Astrocyte (in vitro differentiated cells and primary cell): ENCODE data around the gene SMARCD1.

Experiments used
- EZH2 ChIP-seq: IDR thresholded peaks from 2 replicates; pipeline ENCODE4 v1.6.1; 2012; ENCODE audit warnings: mild to moderate bottlenecking, low read length, inconsistent platforms; ENCODE audit not compliant: insufficient read depth
- TF ChIP-seq, protein P1 (sequence below): IDR thresholded peaks from 2 replicates; pipeline ENCODE4 v1.5.1; 2011; ENCODE audit warnings: low read depth, mild to moderate bottlenecking, inconsistent platforms, low read length, moderate library complexity; ENCODE audit not compliant: insufficient read depth

DNA sequence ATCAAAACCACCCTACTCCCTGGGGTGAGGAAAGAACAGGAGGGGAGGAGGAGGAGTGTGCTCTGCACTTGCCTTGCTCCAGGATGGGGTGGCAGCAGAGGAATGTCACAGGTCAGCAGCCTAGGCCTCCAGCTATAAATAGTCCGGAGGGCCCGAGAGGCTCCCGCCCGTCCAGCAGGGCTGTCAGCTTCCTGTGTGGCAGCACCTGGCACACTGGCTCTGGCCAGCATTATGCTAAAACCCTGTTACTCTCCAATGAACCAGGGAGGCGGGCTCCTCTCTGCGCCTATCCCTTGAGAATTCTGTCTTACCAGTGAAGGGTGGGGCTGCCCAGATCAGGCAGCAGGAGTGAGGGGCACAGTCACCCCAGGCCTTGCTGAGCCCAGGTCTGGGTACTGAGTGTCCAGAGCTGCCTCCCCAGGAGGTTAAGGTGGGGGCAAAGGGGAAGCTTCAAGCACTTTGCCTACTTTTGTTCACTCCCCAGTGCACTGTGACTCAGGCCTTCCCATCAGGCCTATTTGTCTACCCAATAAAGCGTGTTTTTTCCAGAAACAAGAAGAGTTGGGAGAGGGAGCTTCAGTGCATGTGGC lies 25.7 kb downstream of the SMARCD1 start:
- TF ChIP-seq, protein P1, sequence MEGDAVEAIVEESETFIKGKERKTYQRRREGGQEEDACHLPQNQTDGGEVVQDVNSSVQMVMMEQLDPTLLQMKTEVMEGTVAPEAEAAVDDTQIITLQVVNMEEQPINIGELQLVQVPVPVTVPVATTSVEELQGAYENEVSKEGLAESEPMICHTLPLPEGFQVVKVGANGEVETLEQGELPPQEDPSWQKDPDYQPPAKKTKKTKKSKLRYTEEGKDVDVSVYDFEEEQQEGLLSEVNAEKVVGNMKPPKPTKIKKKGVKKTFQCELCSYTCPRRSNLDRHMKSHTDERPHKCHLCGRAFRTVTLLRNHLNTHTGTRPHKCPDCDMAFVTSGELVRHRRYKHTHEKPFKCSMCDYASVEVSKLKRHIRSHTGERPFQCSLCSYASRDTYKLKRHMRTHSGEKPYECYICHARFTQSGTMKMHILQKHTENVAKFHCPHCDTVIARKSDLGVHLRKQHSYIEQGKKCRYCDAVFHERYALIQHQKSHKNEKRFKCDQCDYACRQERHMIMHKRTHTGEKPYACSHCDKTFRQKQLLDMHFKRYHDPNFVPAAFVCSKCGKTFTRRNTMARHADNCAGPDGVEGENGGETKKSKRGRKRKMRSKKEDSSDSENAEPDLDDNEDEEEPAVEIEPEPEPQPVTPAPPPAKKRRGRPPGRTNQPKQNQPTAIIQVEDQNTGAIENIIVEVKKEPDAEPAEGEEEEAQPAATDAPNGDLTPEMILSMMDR: no peak
- no peak for TF ChIP-seq EZH2
